ENCODE data around the gene CAPN3.

GRCh38 chr15:42371096-42371495 lies 11.8 kb downstream of the CAPN3 start:
- TF ChIP-seq CTCF (IDR thresholded peaks at IDR 0.05) (no peak), POLR2A (IDR thresholded peaks at IDR 0.05) (no peak)
